K562 (cell line): ENCODE measurements around the gene ANKRD6. TPM values are rescaled to one million over a fixed set of nuclear protein-coding genes. Genes with fewer than 3 reads are reported as not detected.

Source experiments
- UBTF ChIP-seq, 2 experiments: IDR thresholded peaks; 2 replicates each; pipeline ENCODE4 v1.6.1; 2012; ENCODE audit warnings: improper control_type of control experiment in 2 of 2, low read depth in 2 of 2, low read length in 2 of 2, borderline replicate concordance in 1 of 2
- ZBTB40 ChIP-seq, 2 experiments: fragments of 450-650 bp in 1 of 2; sonication (generic) in 1 of 2; formaldehyde crosslinking in 1 of 2; IDR thresholded peaks; 2 replicates each; pipeline versions ENCODE4 v1.7.1 to v1.9.0; 2016 to 2022; ENCODE audit warnings: inconsistent platforms in 1 of 2, mild to moderate bottlenecking in 1 of 2, missing genetic modification reagents in 1 of 2
- polyA plus RNA-seq, 8 experiments: library from polyadenylated mRNA; depleted of rRNA in 4 of 8; stranded (reverse) in 5 of 8; unstranded in 3 of 8; fragments of >200 nt; fragmentation: Nextera tagmentation in 2 of 8; fragmentation: Illumina TruSeq in 1 of 8; extraction: Ambion mirVana in 2 of 8; extraction: Trizol in 1 of 8; gene quantifications; 2 replicates each; pipeline versions ENCODE4 v1.2.1 to v1.2.3, GENCODE V29; 2011 to 2014; ENCODE audit warnings: inconsistent platforms in 1 of 8, missing spikeins in 1 of 8
- total RNA-seq, 7 experiments: library from RNA; depleted of rRNA in 6 of 7; stranded (reverse); fragments of >200 nt in 6 of 7; fragmentation: Illumina TruSeq in 2 of 7; extraction: Trizol in 2 of 7; gene quantifications; 2 replicates each; pipeline versions ENCODE4 v1.2.1 to v1.2.3, GENCODE V29; 2011 to 2021; ENCODE audit warnings: low replicate concordance in 1 of 7

Gene ANKRD6
- total and polyA plus RNA-seq, 9 of the 15 experiments (the other 6 are each of a cell fraction or from before 2014, with no cell fraction given) = 0.04 to 0.22 (median 0.08) TPM; not detected in 4

GRCh38 chr6:89501753-89502152 is 68.8 kb downstream of the ANKRD6 start (continued):
- TF ChIP-seq UBTF (IDR thresholded peaks at IDR 0.05; ENCODE audit: borderline replicate concordance in 1 of 2, low read depth in 2 of 2, low read length in 2 of 2) (no peak), ZBTB40 (IDR thresholded peaks at IDR 0.05) (no peak), ZBTB40 (CRISPR knock-in tag; IDR thresholded peaks at IDR 0.05) (no peak)
